Type B pancreatic cell (in vitro differentiated cells): ENCODE data around the gene RNPEP. TPM values are rescaled to one million over a fixed set of nuclear protein-coding genes. Genes with fewer than 3 reads are reported as not detected.
A peak's percentile ranks its signal among the peaks of the same experiment; 100 is the strongest.
"Not testable (repeated sequence)": the region's sequence is repeated elsewhere in the genome, so short reads cannot be mapped to it uniquely, and the experiment has no call there.

Experiments used
- DNase-seq: peaks from one replicate; pipeline ENCODE4 v3.0.0; 2021; ENCODE audit warnings: mixed read lengths; ENCODE audit not compliant: unreplicated experiment; ENCODE audit errors: extremely low spot score
- H3K27ac Mint-ChIP-seq: 2 replicates; pipeline ENCODE4 v1.8.0; 2021; ENCODE audit warnings: mild to moderate bottlenecking, mixed read lengths
- H3K27me3 Mint-ChIP-seq: 2 replicates; pipeline ENCODE4 v1.8.0; 2021; ENCODE audit warnings: mixed read lengths
- H3K36me3 Mint-ChIP-seq: 2 replicates; pipeline ENCODE4 v1.8.0; 2021; ENCODE audit warnings: mixed read lengths
- H3K4me1 Mint-ChIP-seq: one replicate; pipeline ENCODE4 v1.8.0; 2021; ENCODE audit warnings: mixed read lengths; ENCODE audit not compliant: unreplicated experiment
- H3K4me3 Mint-ChIP-seq: 2 replicates; pipeline ENCODE4 v1.8.0; 2021; ENCODE audit warnings: mild to moderate bottlenecking, mixed read lengths
- H3K9me3 Mint-ChIP-seq: 2 replicates; pipeline ENCODE4 v1.8.0; 2021; ENCODE audit warnings: mixed read lengths
- total RNA-seq: library from RNA; stranded (reverse); gene quantifications from 2 replicates; pipeline ENCODE4 v1.2.1, GENCODE V29; 2021; ENCODE audit warnings: low replicate concordance
- TF ChIP-seq, protein P1 (sequence below): fragments of 200-600 bp; sonication (generic); conservative IDR thresholded peaks from 2 replicates; pipeline ENCODE4 v1.5.0; 2021; ENCODE audit warnings: antibody characterized with exemption, mild to moderate bottlenecking

Gene RNPEP
- total RNA-seq, 1 donor from 2014 or later: 57.3 TPM

DNA sequence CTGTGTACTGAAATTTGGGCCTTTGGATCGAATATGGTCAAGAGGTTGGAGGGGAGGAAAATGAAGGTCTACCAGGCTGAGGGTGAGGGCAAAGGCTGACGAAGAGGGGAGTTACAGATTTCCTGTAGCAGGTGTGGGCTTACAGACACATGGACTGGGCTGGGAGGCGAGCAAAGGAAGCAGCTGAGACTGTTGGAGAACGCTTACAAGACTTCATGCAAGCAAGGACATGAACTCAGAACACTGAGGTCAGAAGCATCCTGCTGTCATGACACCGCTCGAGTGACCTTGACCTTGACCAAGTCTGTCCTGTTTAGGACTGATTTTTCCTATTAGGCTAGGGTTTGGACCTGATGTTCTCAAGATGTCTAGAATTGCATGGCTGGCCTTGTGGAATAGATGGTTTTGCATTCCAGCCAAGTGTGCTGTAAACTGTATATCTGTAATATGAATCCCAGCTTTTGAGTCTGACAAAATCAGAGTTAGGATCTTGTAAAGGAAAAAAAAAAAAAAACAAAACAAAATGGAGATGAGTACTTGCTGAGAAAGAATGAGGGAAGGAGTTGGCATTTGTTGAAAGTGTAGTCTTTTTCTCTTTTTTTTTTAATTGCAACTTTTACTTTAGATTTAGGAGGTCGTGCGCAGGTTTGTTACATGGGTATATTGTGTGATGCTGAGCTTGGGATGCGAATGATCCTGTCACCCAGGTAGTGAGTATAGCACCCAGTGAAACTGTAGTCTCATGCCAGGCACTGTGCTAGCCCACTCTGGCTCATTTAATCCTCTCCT lies 33.8 kb downstream of the RNPEP start:
- DNase-seq: no peak

DNA sequence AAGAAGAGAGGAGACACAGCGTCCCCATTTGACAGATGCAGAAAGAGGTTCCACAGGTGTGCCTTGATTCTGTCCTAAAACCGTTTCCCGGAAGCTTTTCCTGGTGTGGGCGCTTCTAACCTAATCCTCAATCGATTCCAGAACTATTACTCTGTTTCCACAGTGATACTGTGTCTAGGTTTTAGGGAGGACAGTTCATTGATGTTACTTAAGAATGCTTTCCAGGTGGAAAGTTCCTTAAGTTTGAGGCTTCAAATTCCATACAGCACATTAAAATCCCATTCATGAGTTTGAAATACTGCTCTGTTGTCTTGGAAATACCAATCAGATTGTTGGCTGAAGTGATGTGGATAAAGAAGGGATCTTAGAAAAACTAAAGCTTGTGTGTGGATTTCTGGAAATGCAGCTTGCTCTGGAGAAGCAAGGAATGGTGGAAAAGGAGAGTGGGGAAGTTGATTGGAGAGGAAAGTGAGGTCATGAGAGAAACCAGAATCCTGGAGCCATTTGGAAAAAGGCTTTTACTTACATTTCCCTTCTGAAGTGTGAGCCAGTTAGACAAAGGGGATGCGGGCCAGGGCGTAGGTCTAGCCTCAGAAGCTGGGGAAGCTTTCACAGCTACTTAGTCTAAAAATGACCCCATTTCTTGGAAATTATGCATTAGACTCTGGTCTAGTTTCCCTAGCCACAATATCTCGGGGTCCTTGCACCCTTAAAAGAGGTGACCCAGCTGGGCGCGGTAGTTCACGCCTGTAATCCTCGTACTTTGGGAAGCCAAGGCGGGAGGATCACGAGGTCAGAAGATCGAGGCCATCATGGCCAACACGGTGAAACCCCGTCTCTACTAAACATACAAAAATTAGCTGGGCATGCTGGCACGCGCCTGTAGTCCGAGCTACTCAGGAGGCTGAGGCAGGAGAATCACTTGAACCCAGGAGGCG lies 34.6 kb downstream of the RNPEP start:
- Mint-ChIP-seq H3K27me3 (no peaks in the 10 kb centered on the region), H3K4me3 (peak overlapping the region; percentile 96), H3K4me1 (peaks cover 28% of the 10 kb centered on the region), H3K36me3 (peaks cover 22% of the 10 kb centered on the region), H3K27ac (peak overlapping the region; percentile 96), H3K9me3 (no peaks in the 10 kb centered on the region)
- DNase-seq: no peak
- TF ChIP-seq, protein P1, sequence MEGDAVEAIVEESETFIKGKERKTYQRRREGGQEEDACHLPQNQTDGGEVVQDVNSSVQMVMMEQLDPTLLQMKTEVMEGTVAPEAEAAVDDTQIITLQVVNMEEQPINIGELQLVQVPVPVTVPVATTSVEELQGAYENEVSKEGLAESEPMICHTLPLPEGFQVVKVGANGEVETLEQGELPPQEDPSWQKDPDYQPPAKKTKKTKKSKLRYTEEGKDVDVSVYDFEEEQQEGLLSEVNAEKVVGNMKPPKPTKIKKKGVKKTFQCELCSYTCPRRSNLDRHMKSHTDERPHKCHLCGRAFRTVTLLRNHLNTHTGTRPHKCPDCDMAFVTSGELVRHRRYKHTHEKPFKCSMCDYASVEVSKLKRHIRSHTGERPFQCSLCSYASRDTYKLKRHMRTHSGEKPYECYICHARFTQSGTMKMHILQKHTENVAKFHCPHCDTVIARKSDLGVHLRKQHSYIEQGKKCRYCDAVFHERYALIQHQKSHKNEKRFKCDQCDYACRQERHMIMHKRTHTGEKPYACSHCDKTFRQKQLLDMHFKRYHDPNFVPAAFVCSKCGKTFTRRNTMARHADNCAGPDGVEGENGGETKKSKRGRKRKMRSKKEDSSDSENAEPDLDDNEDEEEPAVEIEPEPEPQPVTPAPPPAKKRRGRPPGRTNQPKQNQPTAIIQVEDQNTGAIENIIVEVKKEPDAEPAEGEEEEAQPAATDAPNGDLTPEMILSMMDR: no peak

More for the DNA sequence above, 33.8 kb downstream of the RNPEP start:
- Mint-ChIP-seq H3K9me3 (no peaks in the 10 kb centered on the region), H3K4me3 (peak overlapping the region; percentile 96), H3K36me3 (peaks cover 22% of the 10 kb centered on the region), H3K27ac (peak overlapping the region; percentile 96), H3K4me1 (peaks cover 25% of the 10 kb centered on the region), H3K27me3 (no peaks in the 10 kb centered on the region)
- TF ChIP-seq, protein P1: no peak

DNA sequence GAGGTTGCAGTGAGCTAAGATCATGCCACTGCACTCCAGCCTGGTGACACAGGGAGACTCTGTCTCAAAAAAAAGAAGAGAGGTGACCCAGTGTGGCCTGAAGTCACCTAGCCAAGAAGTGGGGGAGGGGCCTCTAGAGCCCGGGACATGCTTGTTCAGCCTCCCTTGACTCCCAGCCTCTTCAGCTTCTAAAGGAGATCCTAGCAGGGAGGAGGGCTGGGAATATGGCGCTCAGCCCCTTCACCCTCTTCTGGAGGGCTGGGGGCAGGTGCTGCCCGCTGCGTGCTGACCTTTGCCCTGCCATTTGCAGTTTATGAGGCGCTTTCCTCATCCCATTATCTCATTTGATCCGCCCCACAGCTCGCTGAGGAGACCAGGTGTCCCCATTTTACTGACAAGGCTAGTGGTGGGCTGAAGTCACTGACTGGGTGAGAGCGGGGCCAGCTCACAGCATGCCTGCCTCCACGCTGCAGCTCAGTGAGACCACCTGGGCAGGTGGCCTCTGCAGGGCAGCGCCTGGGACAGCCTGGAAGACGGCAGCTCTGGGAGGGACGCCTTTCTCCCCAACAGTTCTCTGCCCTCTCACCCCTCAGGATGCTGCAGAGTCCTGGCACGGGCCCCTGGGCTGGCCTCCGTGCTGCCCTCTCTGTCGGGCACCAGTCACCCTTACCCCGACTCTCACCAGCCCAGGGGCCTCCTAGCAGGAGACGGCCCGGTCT lies 35.5 kb downstream of the RNPEP start:
- no peaks in the 10 kb centered on the region for H3K9me3 Mint-ChIP-seq
- peaks cover 22% of the 10 kb centered on the region for H3K36me3 Mint-ChIP-seq
- peak overlapping the region; percentile 78 for H3K4me3 Mint-ChIP-seq
- TF ChIP-seq, protein P1: no peak
- H3K4me1 Mint-ChIP-seq: peaks cover 31% of the 10 kb centered on the region
- H3K27ac Mint-ChIP-seq: peak overlapping the region; percentile 96
- no peak for DNase-seq
- no peaks in the 10 kb centered on the region for H3K27me3 Mint-ChIP-seq

DNA sequence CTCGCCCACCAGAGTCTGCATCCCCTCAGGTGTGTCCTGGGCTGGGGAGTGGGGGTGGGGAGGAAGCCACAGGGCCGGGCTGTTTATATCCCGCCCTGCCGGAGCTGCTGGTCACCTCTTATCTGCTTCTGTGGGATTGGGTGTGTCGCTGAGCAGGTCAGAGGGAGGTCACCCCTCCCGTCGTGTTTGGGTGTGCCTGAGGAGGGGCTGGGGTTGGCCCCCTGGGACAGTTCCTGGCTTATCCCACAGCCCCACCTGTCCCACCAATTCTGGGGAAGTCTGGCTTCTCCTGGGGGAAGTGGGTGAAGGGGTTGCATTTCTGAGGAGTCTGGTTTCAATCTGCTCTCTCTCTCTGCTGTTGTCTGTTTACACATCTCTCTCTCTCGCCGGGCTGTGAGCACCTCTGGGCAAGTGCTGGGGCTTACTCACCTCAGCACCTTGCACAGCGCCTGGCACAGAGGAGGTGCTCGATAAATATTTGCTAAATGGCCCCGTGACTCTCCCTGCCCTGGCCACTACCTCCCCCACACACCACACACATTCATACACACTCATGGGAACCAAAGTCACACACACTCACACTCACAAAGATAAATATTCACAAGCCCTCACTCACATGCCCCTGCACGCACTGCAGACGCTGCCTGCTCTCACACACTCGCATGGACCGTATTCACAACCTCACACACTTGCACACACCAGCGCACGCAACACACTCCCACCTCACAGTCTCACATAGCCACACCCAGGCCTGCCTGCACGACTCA lies 36.2 kb downstream of the RNPEP start:
- DNase-seq: no peak
- H3K9me3 Mint-ChIP-seq: no peaks in the 10 kb centered on the region
- TF ChIP-seq, protein P1: no peak
- H3K27me3 Mint-ChIP-seq: no peaks in the 10 kb centered on the region
- H3K27ac Mint-ChIP-seq: peak overlapping the region; percentile 96
- H3K4me3 Mint-ChIP-seq: peak overlapping the region; percentile 78
- H3K36me3 Mint-ChIP-seq: peaks cover 20% of the 10 kb centered on the region
- peaks cover 37% of the 10 kb centered on the region for H3K4me1 Mint-ChIP-seq

DNA sequence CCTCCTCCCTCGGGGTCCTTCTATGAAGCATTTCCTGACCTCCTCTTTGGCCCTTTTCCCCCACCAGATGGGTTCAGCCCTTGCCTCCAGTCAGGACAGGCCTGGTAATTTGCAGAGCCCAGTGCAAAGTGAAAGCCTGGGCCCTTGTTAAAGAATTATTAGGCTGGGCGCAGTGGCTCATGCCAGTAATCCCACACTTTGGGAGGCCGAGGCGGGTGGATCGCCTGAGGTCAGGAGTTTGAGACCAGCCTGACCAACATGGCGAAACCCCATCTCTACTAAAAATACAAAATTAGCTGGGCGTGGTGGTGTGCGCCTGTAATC lies 36.7 kb downstream of the RNPEP start:
- H3K9me3 Mint-ChIP-seq, DNase-seq, H3K27me3 Mint-ChIP-seq: not testable (repeated sequence)
- Mint-ChIP-seq H3K4me1 (peaks cover 37% of the 10 kb centered on the region), H3K27ac (peak overlapping the region; percentile 96), H3K36me3 (peaks cover 20% of the 10 kb centered on the region), H3K4me3 (peak overlapping the region; percentile 78)
